Natural killer cell (primary cell): ENCODE results near the gene NATD1. TPM values are rescaled to one million over a fixed set of nuclear protein-coding genes. Genes with fewer than 3 reads are reported as not detected.

Source experiments
- ATAC-seq, 3 donors: fragments of 150-1000 bp in 2 of 3; fragments of 200-7000 bp in 1 of 3; cut with Tn5 transposase; 1 replicate in 1 of 3; 2 replicates in 2 of 3; pipeline ENCODE4 v1.10.0; 2021; ENCODE audit warnings: mild to moderate bottlenecking in 2 of 3, moderate library complexity in 2 of 3
- DNase-seq, 2 donors: peaks; one replicate each; pipeline versions ENCODE4 v3.0.0 to v3.0.0-alpha.2; 2013 to 2021; ENCODE audit warnings: mixed read lengths in 1 of 2
- H3K27ac ChIP-seq: one replicate; pipeline ENCODE4 v1.5.1; 2013; ENCODE audit warnings: mild to moderate bottlenecking, low read length
- H3K27me3 ChIP-seq: one replicate; pipeline ENCODE4 v1.6.1; 2013; ENCODE audit warnings: low read length; ENCODE audit not compliant: control insufficient read depth, insufficient read depth
- H3K36me3 ChIP-seq: one replicate; pipeline ENCODE4 v1.6.1; 2013; ENCODE audit warnings: low read length; ENCODE audit not compliant: control insufficient read depth, insufficient read depth
- H3K4me1 ChIP-seq: one replicate; pipeline ENCODE4 v1.6.1; 2013; ENCODE audit warnings: low read length; ENCODE audit not compliant: control insufficient read depth, insufficient read depth
- H3K4me3 ChIP-seq: one replicate; pipeline ENCODE4 v1.5.1; 2013; ENCODE audit warnings: low read length
- H3K9me3 ChIP-seq: one replicate; pipeline ENCODE4 v1.6.1; 2013; ENCODE audit warnings: low read length; ENCODE audit not compliant: control insufficient read depth, insufficient read depth
- H3K27ac Mint-ChIP-seq, 2 donors: one replicate each; pipeline ENCODE4 v1.8.0; 2022; ENCODE audit warnings: mild to moderate bottlenecking in 2 of 2, mixed read lengths in 2 of 2, moderate library complexity in 1 of 2
- H3K27me3 Mint-ChIP-seq, 2 donors: one replicate each; pipeline ENCODE4 v1.8.0; 2022; ENCODE audit warnings: low read depth in 2 of 2, mixed read lengths in 2 of 2
- H3K36me3 Mint-ChIP-seq: one replicate; pipeline ENCODE4 v1.8.0; 2022; ENCODE audit warnings: mixed read lengths
- H3K4me1 Mint-ChIP-seq, 2 donors: one replicate each; pipeline ENCODE4 v1.8.0; 2022; ENCODE audit warnings: mixed read lengths in 2 of 2
- H3K4me3 Mint-ChIP-seq: one replicate; pipeline ENCODE4 v1.8.0; 2022; ENCODE audit warnings: mild to moderate bottlenecking, moderate library complexity, mixed read lengths
- H3K9me3 Mint-ChIP-seq, 2 donors: one replicate each; pipeline ENCODE4 v1.8.0; 2022; ENCODE audit warnings: mixed read lengths in 2 of 2
- CTCF ChIP-seq: fragments of 200-600 bp; IDR thresholded peaks from one replicate; pipeline ENCODE4 v1.8.0; 2022; ENCODE audit warnings: antibody characterized with exemption
- WGBS: methylation state at CpG from one replicate; pipeline ENCODE4 v1.1.7; 2013; ENCODE audit warnings: missing lambda C conversion rate; ENCODE audit not compliant: insufficient coverage; 5-methylcytosine and 5-hydroxymethylcytosine counted together
- intact Hi-C: fragments of 100-400 bp; cut with micrococcal nuclease; formaldehyde crosslinking; loops from one replicate; pipeline ENCODE4 v1.14.2; 2022
- total RNA-seq, 4 donors: library from RNA; stranded (reverse); fragments of 120-200 nt in 1 of 4; gene quantifications; one replicate each; pipeline versions ENCODE4 v1.2.3 to v1.2.4, GENCODE V29; 2013 to 2022

NATD1 gene
- total RNA-seq, 3 donors from 2014 or later (not counting 1 experiment from before 2014, with no cell fraction given): 10.9 to 16.3 (median 14.1) TPM

- ATAC-seq: peak in 2 of 3 donors; percentile 5 to 8
- intact Hi-C loops: no loop called here
- DNase-seq: no peak
- H3K27ac ChIP-seq: no peak overlapping the region
- peak overlapping the region; percentile 37 for H3K4me3 Mint-ChIP-seq
- peaks cover 61% of the 10 kb centered on the region for H3K4me1 ChIP-seq
- H3K4me3 ChIP-seq: no peak overlapping the region
- peaks cover 43 to 52% of the 10 kb centered on the region in 2 donors for H3K4me1 Mint-ChIP-seq
- H3K27me3 Mint-ChIP-seq: no peaks in the 10 kb centered on the region
- peaks cover 30% of the 10 kb centered on the region for H3K36me3 ChIP-seq
- H3K36me3 Mint-ChIP-seq: no peaks in the 10 kb centered on the region
- 72% methylated on average over 19 of the region's 19 CpGs for whole genome bisulfite sequencing
- H3K9me3 Mint-ChIP-seq: peaks cover 0 to 2% of the 10 kb centered on the region in 2 donors
- no peak for TF ChIP-seq CTCF
- peaks cover 18% of the 10 kb centered on the region for H3K9me3 ChIP-seq
- no peaks in the 10 kb centered on the region for H3K27me3 ChIP-seq
- H3K27ac Mint-ChIP-seq: peak overlapping the region; percentile 83 to 88
These were observed 42.1 kb upstream of the NATD1 start for GRCh38 chr17:21295036-21295952.

- Histone ChIP-seq H3K9me3 (peaks cover 18% of the 10 kb centered on the region), H3K27ac (no peak overlapping the region), H3K4me3 (no peak overlapping the region), H3K4me1 (peaks cover 69% of the 10 kb centered on the region), H3K36me3 (peaks cover 24% of the 10 kb centered on the region), H3K27me3 (no peaks in the 10 kb centered on the region)
- ATAC-seq (no peak), DNase-seq (no peak)
- peak overlapping the region; percentile 37 for H3K4me3 Mint-ChIP-seq
- no peak for TF ChIP-seq CTCF
- intact Hi-C loops: no loop called here
- no peaks in the 10 kb centered on the region for H3K27me3 Mint-ChIP-seq
- no peaks in the 10 kb centered on the region for H3K36me3 Mint-ChIP-seq
- peaks cover 0 to 2% of the 10 kb centered on the region in 2 donors for H3K9me3 Mint-ChIP-seq
- peak overlapping the region; percentile 83 to 88 for H3K27ac Mint-ChIP-seq
- WGBS: 71% methylated on average over 12 of the region's 12 CpGs
- peaks cover 43 to 52% of the 10 kb centered on the region in 2 donors for H3K4me1 Mint-ChIP-seq
These were observed 41.3 kb upstream of the NATD1 start for GRCh38 chr17:21294321-21295035.

GRCh38 chr17:21293831-21294210, 40.6 kb upstream of the NATD1 start:
- H3K9me3 ChIP-seq: peaks cover 15% of the 10 kb centered on the region
- peaks cover 46 to 54% of the 10 kb centered on the region in 2 donors for H3K4me1 Mint-ChIP-seq
- H3K36me3 ChIP-seq: peaks cover 18% of the 10 kb centered on the region
- 66% methylated on average over 10 of the region's 10 CpGs for WGBS
- intact Hi-C loops: no loop called here
- H3K27ac ChIP-seq: no peak overlapping the region
- H3K4me3 ChIP-seq: no peak overlapping the region
- TF ChIP-seq CTCF: no peak
- peaks cover 76% of the 10 kb centered on the region for H3K4me1 ChIP-seq
- H3K9me3 Mint-ChIP-seq: peaks cover 0 to 2% of the 10 kb centered on the region in 2 donors
- peak overlapping the region; percentile 83 to 88 for H3K27ac Mint-ChIP-seq
- no peaks in the 10 kb centered on the region for H3K36me3 Mint-ChIP-seq
- DNase-seq (no peak), ATAC-seq (no peak)
- H3K27me3 ChIP-seq: no peaks in the 10 kb centered on the region
- H3K4me3 Mint-ChIP-seq: no peak overlapping the region
- no peaks in the 10 kb centered on the region for H3K27me3 Mint-ChIP-seq
